Measurements from ENCODE around the gene PASK.

The PASK gene

GRCh38 chr2:241116606-241117560 is 32.4 kb downstream of the PASK start:
- TF ChIP-seq RAD21 (IDR thresholded peaks at IDR 0.05; ENCODE audit: low read depth): no peak
- no peak for TF ChIP-seq EP300 (IDR thresholded peaks at IDR 0.05; ENCODE audit: borderline replicate concordance)
- TF ChIP-seq TCF12 (IDR thresholded peaks at IDR 0.05; ENCODE audit: low read depth): no peak
- TF ChIP-seq YY1 (IDR thresholded peaks at IDR 0.05; ENCODE audit: low read depth): no peak
- TF ChIP-seq ZBTB7A (IDR thresholded peaks at IDR 0.05; ENCODE audit: low read depth): no peak
- TF ChIP-seq MAX (IDR thresholded peaks at IDR 0.05): no peak
- no peak for TF ChIP-seq FOXM1 (IDR thresholded peaks at IDR 0.05; ENCODE audit: borderline replicate concordance, low read depth)
- TF ChIP-seq USF1 (IDR thresholded peaks at IDR 0.05): no peak
- no peak for TF ChIP-seq TAF1 (IDR thresholded peaks at IDR 0.05; ENCODE audit: low read depth)
- no peak for TF ChIP-seq CREB1 (IDR thresholded peaks at IDR 0.05; ENCODE audit: low read depth)
- no peak for TF ChIP-seq NFIC (IDR thresholded peaks at IDR 0.05)
- no peak for TF ChIP-seq TEAD4 (IDR thresholded peaks at IDR 0.05)

- TF ChIP-seq EGR1 (IDR thresholded peaks at IDR 0.05): no peak
- TF ChIP-seq EP300 (IDR thresholded peaks at IDR 0.05; ENCODE audit: borderline replicate concordance): no peak
- TF ChIP-seq CREB1 (IDR thresholded peaks at IDR 0.05; ENCODE audit: low read depth): no peak
Measured at GRCh38 chr2:241115361-241115760, 33.9 kb downstream of the PASK start.

GRCh38 chr2:241114836-241115235 is 34.4 kb downstream of the PASK start:
- TF ChIP-seq CEBPB (IDR thresholded peaks at IDR 0.05) (no peak), NFIC (IDR thresholded peaks at IDR 0.05) (no peak), USF1 (IDR thresholded peaks at IDR 0.05) (no peak), EGR1 (IDR thresholded peaks at IDR 0.05) (no peak), TEAD4 (IDR thresholded peaks at IDR 0.05) (no peak), ZBTB7A (IDR thresholded peaks at IDR 0.05; ENCODE audit: low read depth) (no peak), CREB1 (IDR thresholded peaks at IDR 0.05; ENCODE audit: low read depth) (no peak), FOXM1 (IDR thresholded peaks at IDR 0.05; ENCODE audit: borderline replicate concordance, low read depth) (no peak), YY1 (IDR thresholded peaks at IDR 0.05; ENCODE audit: low read depth) (no peak)

GRCh38 chr2:241112592-241112991 is 36.7 kb downstream of the PASK start:
- no peak for TF ChIP-seq REST (IDR thresholded peaks at IDR 0.05; ENCODE audit: low read depth)
- TF ChIP-seq RAD21 (IDR thresholded peaks at IDR 0.05; ENCODE audit: low read depth): no peak
- TF ChIP-seq TCF12 (IDR thresholded peaks at IDR 0.05; ENCODE audit: low read depth): no peak
- TF ChIP-seq EP300 (IDR thresholded peaks at IDR 0.05; ENCODE audit: borderline replicate concordance): no peak
- TF ChIP-seq EGR1 (IDR thresholded peaks at IDR 0.05): no peak
- TF ChIP-seq ZBTB7A (IDR thresholded peaks at IDR 0.05; ENCODE audit: low read depth): no peak
- no peak for TF ChIP-seq TAF1 (IDR thresholded peaks at IDR 0.05; ENCODE audit: low read depth)
- TF ChIP-seq USF1 (IDR thresholded peaks at IDR 0.05): no peak
- TF ChIP-seq YY1 (IDR thresholded peaks at IDR 0.05; ENCODE audit: low read depth): no peak
- no peak for TF ChIP-seq TEAD4 (IDR thresholded peaks at IDR 0.05)
- TF ChIP-seq FOXM1 (IDR thresholded peaks at IDR 0.05; ENCODE audit: borderline replicate concordance, low read depth): no peak
- no peak for TF ChIP-seq CEBPB (IDR thresholded peaks at IDR 0.05)
- TF ChIP-seq CREB1 (IDR thresholded peaks at IDR 0.05; ENCODE audit: low read depth): no peak
- TF ChIP-seq NFIC (IDR thresholded peaks at IDR 0.05): no peak
- no peak for TF ChIP-seq MAX (IDR thresholded peaks at IDR 0.05)

- TF ChIP-seq TAF1 (IDR thresholded peaks at IDR 0.05; ENCODE audit: low read depth) (no peak), TCF12 (IDR thresholded peaks at IDR 0.05; ENCODE audit: low read depth) (no peak), FOXM1 (IDR thresholded peaks at IDR 0.05; ENCODE audit: borderline replicate concordance, low read depth) (no peak), EP300 (IDR thresholded peaks at IDR 0.05; ENCODE audit: borderline replicate concordance) (no peak), EGR1 (IDR thresholded peaks at IDR 0.05) (no peak), MAX (IDR thresholded peaks at IDR 0.05) (no peak), USF1 (IDR thresholded peaks at IDR 0.05) (no peak), RAD21 (IDR thresholded peaks at IDR 0.05; ENCODE audit: low read depth) (no peak), CREB1 (IDR thresholded peaks at IDR 0.05; ENCODE audit: low read depth) (no peak), YY1 (IDR thresholded peaks at IDR 0.05; ENCODE audit: low read depth) (no peak), TEAD4 (IDR thresholded peaks at IDR 0.05) (no peak), REST (IDR thresholded peaks at IDR 0.05; ENCODE audit: low read depth) (no peak), ZBTB7A (IDR thresholded peaks at IDR 0.05; ENCODE audit: low read depth) (no peak), CEBPB (IDR thresholded peaks at IDR 0.05) (no peak), NFIC (IDR thresholded peaks at IDR 0.05) (no peak)
Measured at GRCh38 chr2:241112046-241112445, 37.2 kb downstream of the PASK start.
